ENCODE results near the gene MAD1L1.

MAD1L1 gene

GRCh38 chr7:2227699-2228098, 5.0 kb downstream of the MAD1L1 start:
- H3K4me3 ChIP-seq (ENCODE audit: low read depth, low read length), result no peak overlapping the region
- no peak for TF ChIP-seq CTCF (IDR thresholded peaks at IDR 0.05; ENCODE audit: borderline replicate concordance, insufficient read depth, low read depth, low read length)

GRCh38 chr7:2225830-2226229, 6.9 kb downstream of the MAD1L1 start:
- no peak overlapping the region for H3K4me3 ChIP-seq (ENCODE audit: low read depth, low read length)
- no peak for TF ChIP-seq CTCF (IDR thresholded peaks at IDR 0.05; ENCODE audit: borderline replicate concordance, insufficient read depth, low read depth, low read length)

DNA sequence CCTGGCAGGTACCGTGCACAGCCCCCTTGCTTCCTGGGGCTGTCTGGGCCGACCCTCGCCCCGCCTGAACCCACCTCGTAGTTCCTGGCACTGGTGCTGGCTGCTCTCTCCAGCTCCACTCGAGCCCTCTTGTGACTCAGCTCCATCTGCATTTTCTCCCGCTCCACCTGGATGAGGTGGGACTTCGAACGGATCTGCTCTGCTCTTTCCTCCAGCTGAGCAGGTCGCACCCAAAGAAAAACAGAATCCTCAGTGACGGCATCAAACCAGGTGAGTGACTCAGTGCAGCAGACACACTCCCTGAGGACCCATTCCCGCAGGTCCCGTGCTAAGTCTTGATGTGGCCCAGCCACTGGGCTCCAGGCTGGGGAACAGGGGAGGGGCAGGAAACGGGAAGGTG, 7.4 kb downstream of the MAD1L1 start:
- no peak for TF ChIP-seq CTCF (IDR thresholded peaks at IDR 0.05; ENCODE audit: borderline replicate concordance, insufficient read depth, low read depth, low read length)
- no peak overlapping the region for H3K4me3 ChIP-seq (ENCODE audit: low read depth, low read length)

DNA sequence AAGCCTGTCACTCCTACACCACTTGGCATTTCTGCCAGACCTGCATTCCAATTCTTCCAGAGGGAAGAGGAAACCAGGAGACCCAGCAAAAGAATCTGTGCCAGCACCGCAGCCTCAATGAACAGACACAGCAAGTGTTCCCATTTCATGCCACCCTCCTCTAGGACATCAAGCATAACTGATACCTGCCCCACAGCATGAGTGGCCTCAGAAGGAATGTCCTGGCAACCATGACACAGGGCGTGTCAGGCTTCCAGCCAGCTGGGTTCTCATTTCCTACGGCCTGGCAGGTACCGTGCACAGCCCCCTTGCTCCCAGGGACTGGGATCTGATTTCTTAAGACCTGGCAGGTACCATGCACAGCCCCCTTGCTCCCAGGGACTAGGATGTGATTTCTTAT, 7.8 kb downstream of the MAD1L1 start:
- no peak overlapping the region for H3K4me3 ChIP-seq (ENCODE audit: low read depth, low read length)
- TF ChIP-seq CTCF (IDR thresholded peaks at IDR 0.05; ENCODE audit: borderline replicate concordance, insufficient read depth, low read depth, low read length), result no peak

- no peak for TF ChIP-seq CTCF (IDR thresholded peaks at IDR 0.05; ENCODE audit: borderline replicate concordance, insufficient read depth, low read depth, low read length)
Observed at GRCh38 chr7:2224491-2224928, 8.2 kb downstream of the MAD1L1 start.

GRCh38 chr7:2223321-2223720, 9.4 kb downstream of the MAD1L1 start:
- no peak overlapping the region for H3K4me3 ChIP-seq (ENCODE audit: low read depth, low read length)
- no peak for TF ChIP-seq CTCF (IDR thresholded peaks at IDR 0.05; ENCODE audit: borderline replicate concordance, insufficient read depth, low read depth, low read length)

More at GRCh38 chr7:2224491-2224928, 8.2 kb downstream of the MAD1L1 start:
- no peak overlapping the region for H3K4me3 ChIP-seq (ENCODE audit: low read depth, low read length)

DNA sequence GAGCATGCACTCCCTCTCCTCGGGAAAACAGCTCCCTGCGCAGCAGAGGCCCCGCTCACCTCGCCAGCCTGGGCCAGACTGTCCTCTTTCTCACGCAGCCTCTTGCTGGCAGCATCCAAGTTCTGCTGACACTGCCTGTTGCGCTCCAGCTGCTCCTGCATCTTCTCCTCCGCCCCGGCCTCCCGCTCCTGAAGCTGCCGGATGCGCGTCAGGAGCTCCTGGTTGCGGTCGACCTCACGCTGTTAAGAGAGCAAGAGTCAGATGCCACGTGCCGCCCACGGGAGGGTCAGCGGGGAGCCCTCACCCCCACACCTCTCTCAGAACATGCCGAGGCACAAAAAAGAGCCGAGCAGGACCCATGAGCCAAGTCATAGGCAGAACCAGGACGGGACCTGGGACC, 10.2 kb downstream of the MAD1L1 start:
- no peak overlapping the region for H3K4me3 ChIP-seq (ENCODE audit: low read depth, low read length)

More for the DNA sequence above, 10.2 kb downstream of the MAD1L1 start:
- TF ChIP-seq CTCF (IDR thresholded peaks at IDR 0.05; ENCODE audit: borderline replicate concordance, insufficient read depth, low read depth, low read length), result no peak
